Peyer's patch (tissue), 4 donors: Measurements from ENCODE around the gene PDE10A. TPM values are rescaled to one million over a fixed set of nuclear protein-coding genes. Genes with fewer than 3 reads are reported as not detected.

Experiments used
- DNase-seq, 3 donors: peaks; one replicate each; pipeline ENCODE4 v3.0.0-alpha.2; 2017 to 2019
- H3K27ac ChIP-seq, 4 donors: fragments of 200-600 bp; sonication (generic); one replicate each; pipeline ENCODE4 v1.5.1; 2016 to 2019
- H3K27me3 ChIP-seq, 2 donors: fragments of 200-600 bp; sonication (generic); one replicate each; pipeline ENCODE4 v1.5.1; 2019
- H3K36me3 ChIP-seq, 3 donors: fragments of 200-600 bp; sonication (generic); one replicate each; pipeline ENCODE4 v1.5.1; 2016 to 2019
- H3K4me1 ChIP-seq, 4 donors: fragments of 200-600 bp; sonication (generic); one replicate each; pipeline ENCODE4 v1.5.1; 2016 to 2019
- H3K4me3 ChIP-seq, 4 donors: fragments of 200-600 bp; sonication (generic); 1 replicate in 3 of 4; 2 replicates in 1 of 4; pipeline ENCODE4 v1.5.1; 2016 to 2019; ENCODE audit warnings: mild to moderate bottlenecking in 1 of 4
- H3K9me3 ChIP-seq, 4 donors: fragments of 200-600 bp; sonication (generic); one replicate each; pipeline ENCODE4 v1.5.1; 2016 to 2019; ENCODE audit warnings: mild to moderate bottlenecking in 1 of 4
- POLR2A ChIP-seq, 2 donors: fragments of 450-650 bp; IDR thresholded peaks; one replicate each; pipeline ENCODE4 v1.5.1; 2017; ENCODE audit warnings: antibody characterized with exemption in 2 of 2, mild to moderate bottlenecking in 2 of 2, moderate library complexity in 2 of 2
- total RNA-seq, 4 donors: library from RNA; depleted of rRNA; stranded (reverse); fragments of >200 nt; gene quantifications; one replicate each; pipeline ENCODE4 v1.1.0, GENCODE V29; 2016
- TF ChIP-seq, protein P1 (sequence below), 6 experiments: fragments of 450-650 bp in 4 of 6; fragments of 200-600 bp in 2 of 6; sonication (generic) in 1 of 6; IDR thresholded peaks; one replicate each; pipeline ENCODE4 v1.5.1; 2017 to 2019; ENCODE audit warnings: antibody characterized with exemption in 6 of 6, mild to moderate bottlenecking in 3 of 6, moderate library complexity in 1 of 6

The PDE10A gene
- total RNA-seq, 4 donors from 2014 or later, result 0.35 to 8.8 (median 6.0) TPM

DNA sequence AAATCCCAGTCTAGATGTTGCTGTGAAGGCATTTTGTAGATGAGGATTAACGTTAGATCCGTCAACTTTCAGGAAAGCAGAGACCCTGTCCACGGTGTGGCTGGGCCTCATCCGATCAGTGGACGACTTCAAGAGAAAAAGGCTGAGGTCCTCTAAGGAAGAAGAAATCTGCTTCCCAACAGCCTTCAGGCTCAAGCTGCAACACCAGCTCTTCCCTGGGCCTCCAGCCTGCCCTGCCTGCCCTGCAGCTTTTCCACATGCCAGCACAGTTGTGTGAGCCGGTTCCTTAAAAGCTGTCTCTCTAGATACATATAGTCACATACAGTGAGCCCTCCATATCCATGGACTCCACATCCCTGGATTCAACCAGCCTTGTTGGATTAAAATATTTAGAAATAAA is 14.1 kb upstream of the PDE10A start:
- Histone ChIP-seq H3K9me3 (no peaks in the 10 kb centered on the region), H3K4me3 (no peak overlapping the region), H3K36me3 (no peaks in the 10 kb centered on the region), H3K27ac (no peak overlapping the region), H3K4me1 (no peaks in the 10 kb centered on the region), H3K27me3 (no peaks in the 10 kb centered on the region)
- TF ChIP-seq, protein P1, sequence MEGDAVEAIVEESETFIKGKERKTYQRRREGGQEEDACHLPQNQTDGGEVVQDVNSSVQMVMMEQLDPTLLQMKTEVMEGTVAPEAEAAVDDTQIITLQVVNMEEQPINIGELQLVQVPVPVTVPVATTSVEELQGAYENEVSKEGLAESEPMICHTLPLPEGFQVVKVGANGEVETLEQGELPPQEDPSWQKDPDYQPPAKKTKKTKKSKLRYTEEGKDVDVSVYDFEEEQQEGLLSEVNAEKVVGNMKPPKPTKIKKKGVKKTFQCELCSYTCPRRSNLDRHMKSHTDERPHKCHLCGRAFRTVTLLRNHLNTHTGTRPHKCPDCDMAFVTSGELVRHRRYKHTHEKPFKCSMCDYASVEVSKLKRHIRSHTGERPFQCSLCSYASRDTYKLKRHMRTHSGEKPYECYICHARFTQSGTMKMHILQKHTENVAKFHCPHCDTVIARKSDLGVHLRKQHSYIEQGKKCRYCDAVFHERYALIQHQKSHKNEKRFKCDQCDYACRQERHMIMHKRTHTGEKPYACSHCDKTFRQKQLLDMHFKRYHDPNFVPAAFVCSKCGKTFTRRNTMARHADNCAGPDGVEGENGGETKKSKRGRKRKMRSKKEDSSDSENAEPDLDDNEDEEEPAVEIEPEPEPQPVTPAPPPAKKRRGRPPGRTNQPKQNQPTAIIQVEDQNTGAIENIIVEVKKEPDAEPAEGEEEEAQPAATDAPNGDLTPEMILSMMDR (IDR thresholded peaks at IDR 0.05), result no peak
- no peak for TF ChIP-seq POLR2A (IDR thresholded peaks at IDR 0.05)
- DNase-seq, result no peak

DNA sequence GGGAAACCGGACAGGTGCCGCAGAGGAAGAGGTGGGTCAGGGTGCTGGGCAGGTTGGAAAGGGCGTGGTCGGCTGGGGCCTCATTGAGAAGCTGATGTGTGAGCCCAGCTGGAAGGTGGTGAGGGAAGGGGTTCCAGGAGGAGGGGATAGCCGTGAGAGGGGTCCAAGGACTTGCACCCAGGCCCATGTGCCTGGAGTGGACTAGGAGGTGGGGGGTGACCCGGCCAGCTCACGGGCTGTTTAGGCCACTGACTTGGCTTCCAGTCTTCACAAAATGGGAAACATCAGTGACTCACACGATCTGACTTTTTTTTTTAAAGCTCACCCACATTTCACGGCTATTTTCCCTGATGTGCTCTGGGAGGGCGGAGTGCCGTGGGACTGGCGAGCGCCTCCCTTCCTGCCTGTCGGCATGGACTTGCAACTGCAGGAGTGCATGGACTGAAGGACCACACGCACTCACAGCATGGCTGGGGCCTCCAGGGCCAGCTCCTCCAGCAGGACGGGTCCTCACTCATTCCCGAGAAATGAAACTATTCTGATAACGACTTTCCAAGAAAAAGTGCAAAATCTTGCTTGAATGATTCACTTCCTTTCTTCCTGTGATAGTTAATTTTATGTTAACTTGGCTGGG is 13.5 kb upstream of the PDE10A start:
- Histone ChIP-seq H3K27ac (no peak overlapping the region), H3K36me3 (no peaks in the 10 kb centered on the region), H3K9me3 (no peaks in the 10 kb centered on the region), H3K4me1 (no peaks in the 10 kb centered on the region), H3K27me3 (no peaks in the 10 kb centered on the region), H3K4me3 (no peak overlapping the region)
- no peak for TF ChIP-seq POLR2A (IDR thresholded peaks at IDR 0.05)
- TF ChIP-seq, protein P1 (IDR thresholded peaks at IDR 0.05), result no peak
- no peak for DNase-seq

DNA sequence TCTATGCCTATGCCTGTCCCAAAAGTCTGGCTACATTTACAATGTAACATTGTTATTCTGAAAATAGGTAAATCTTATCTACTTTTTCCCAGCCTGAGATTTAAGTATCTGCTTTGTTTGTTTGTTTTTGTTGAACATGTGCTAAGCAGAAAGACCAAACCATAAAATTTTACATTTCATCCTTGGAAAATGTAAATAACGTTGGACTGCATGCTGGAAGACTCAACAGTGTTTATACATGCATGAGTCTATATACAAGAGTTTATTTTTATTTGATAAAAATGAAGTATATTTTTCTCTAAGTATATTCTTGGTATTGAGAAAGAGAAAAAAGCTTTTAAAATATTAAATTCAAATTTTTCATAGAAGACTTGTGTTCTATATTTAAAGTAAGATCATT is 12.1 kb upstream of the PDE10A start:
- H3K27ac ChIP-seq, result no peak overlapping the region
- H3K4me3 ChIP-seq, result no peak overlapping the region
- no peak for DNase-seq
- H3K4me1 ChIP-seq, result no peaks in the 10 kb centered on the region
- H3K27me3 ChIP-seq, result no peaks in the 10 kb centered on the region
- H3K9me3 ChIP-seq, result no peaks in the 10 kb centered on the region
- TF ChIP-seq, protein P1 (IDR thresholded peaks at IDR 0.05), result no peak
- H3K36me3 ChIP-seq, result no peaks in the 10 kb centered on the region

DNA sequence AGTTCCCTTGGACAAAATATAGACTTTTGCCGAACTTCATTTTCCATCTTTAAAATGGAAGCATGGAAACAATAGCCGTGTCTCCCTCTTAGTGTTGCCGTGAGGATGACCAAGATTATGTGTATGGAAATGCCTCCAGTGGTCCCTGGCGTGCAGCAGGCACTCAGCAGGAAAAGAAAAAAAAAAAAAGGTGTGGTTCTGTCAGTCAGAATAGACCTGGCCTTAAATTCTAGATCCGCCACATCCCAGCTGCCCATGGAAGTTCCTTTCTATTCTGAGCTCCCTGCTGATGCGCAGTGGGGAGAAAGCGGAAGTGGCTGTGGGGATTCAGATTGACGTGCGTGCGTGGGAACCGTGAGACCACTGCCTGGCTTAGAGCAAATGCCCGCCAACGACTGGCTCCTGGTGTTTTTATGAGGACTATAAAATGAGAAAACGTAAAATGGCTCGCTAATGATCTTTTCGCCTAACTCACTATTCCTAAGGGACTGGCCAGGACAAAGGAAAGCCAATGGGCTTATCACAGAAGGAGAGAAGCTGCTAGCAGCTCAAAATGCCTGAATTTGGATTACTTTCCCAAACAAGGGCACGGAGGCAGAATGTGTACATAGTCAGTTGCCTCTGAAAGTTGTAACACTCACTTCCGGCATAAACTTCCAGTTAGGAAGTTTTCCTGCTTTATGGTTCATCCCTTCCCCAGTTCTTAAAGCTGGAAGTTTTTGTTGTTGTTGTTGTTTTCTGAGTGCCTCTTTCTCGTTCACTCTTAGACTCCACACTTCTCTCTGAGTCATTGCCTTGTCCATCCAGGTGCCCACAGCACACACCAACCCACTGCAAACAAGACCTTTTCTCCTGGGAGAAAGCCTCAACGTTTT is 11.4 kb upstream of the PDE10A start:
- no peak for DNase-seq
- no peaks in the 10 kb centered on the region for H3K9me3 ChIP-seq
- H3K36me3 ChIP-seq, result no peaks in the 10 kb centered on the region
- no peak overlapping the region for H3K27ac ChIP-seq
- no peak overlapping the region for H3K4me3 ChIP-seq
- no peaks in the 10 kb centered on the region for H3K4me1 ChIP-seq
- TF ChIP-seq, protein P1 (IDR thresholded peaks at IDR 0.05), result no peak
- TF ChIP-seq POLR2A (IDR thresholded peaks at IDR 0.05), result no peak
- no peaks in the 10 kb centered on the region for H3K27me3 ChIP-seq

DNA sequence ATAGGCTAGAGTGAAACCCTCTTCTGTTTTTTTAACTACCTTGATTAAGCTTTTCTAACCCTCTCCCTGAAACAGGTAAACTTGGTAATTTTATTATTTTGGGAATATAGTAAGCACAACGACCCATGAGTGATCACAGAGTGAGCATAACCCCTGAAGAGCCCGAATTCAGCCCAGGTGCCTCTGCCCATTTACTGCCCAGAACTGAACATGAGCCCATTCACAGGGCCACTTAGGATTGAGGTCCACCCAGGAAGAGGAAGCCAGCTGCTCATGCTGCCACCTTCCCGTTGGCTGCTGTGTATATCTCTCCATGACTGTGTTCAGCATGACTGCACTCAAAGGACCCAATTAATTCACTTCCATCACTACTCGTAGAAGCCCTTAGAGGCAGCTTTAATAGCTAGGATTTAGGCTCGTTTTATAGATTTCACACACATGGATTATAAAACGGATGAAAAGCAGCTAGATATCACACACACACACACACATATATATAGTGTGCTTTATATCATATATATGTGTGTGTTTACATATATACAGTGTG is 8.3 kb upstream of the PDE10A start:
- Histone ChIP-seq H3K36me3 (no peaks in the 10 kb centered on the region), H3K27ac (no peak overlapping the region), H3K4me1 (no peaks in the 10 kb centered on the region), H3K4me3 (no peak overlapping the region), H3K27me3 (no peaks in the 10 kb centered on the region), H3K9me3 (no peaks in the 10 kb centered on the region)
- DNase-seq, result no peak
- TF ChIP-seq POLR2A (IDR thresholded peaks at IDR 0.05), result no peak
- TF ChIP-seq, protein P1 (IDR thresholded peaks at IDR 0.05), result no peak
